ENCODE measurements around the gene SLC2A11.

SLC2A11 gene

GRCh38 chr22:23832226-23833016 is 25.3 kb upstream of the SLC2A11 start:
- H3K36me3 ChIP-seq (ENCODE audit: control insufficient read depth, insufficient read depth, low read length), result peaks cover 28% of the 10 kb centered on the region

GRCh38 chr22:23833017-23833751 is 24.5 kb upstream of the SLC2A11 start:
- WGBS, 2 experiments, result 87 to 89% methylated on average over 16 of the region's 16 CpGs

More at GRCh38 chr22:23832226-23833016, 25.3 kb upstream of the SLC2A11 start:
- WGBS, 2 experiments, result 85 to 87% methylated on average over 11 of the region's 11 CpGs
- Histone ChIP-seq H3K27ac (ENCODE audit: insufficient read depth, low read depth, low read length, poor library complexity, severe bottlenecking) (no peak overlapping the region), H3K9me3 (ENCODE audit: control insufficient read depth, low read length) (no peaks in the 10 kb centered on the region), H3K27me3 (ENCODE audit: control insufficient read depth, insufficient read depth, low read length, poor library complexity, severe bottlenecking) (no peaks in the 10 kb centered on the region), H3K4me3 (ENCODE audit: insufficient read depth, low read depth, low read length) (no peak overlapping the region), H3K4me1 (ENCODE audit: control insufficient read depth, insufficient read depth, low read length) (no peaks in the 10 kb centered on the region)

GRCh38 chr22:23833911-23834317 is 23.8 kb upstream of the SLC2A11 start:
- WGBS, 2 experiments, result 95% methylated on average over 13 of the region's 13 CpGs
- H3K4me1 ChIP-seq (ENCODE audit: control insufficient read depth, insufficient read depth, low read length), result peaks cover 4% of the 10 kb centered on the region
- H3K9me3 ChIP-seq (ENCODE audit: control insufficient read depth, low read length), result no peaks in the 10 kb centered on the region
- no peaks in the 10 kb centered on the region for H3K27me3 ChIP-seq (ENCODE audit: control insufficient read depth, insufficient read depth, low read length, poor library complexity, severe bottlenecking)
- peaks cover 23% of the 10 kb centered on the region for H3K36me3 ChIP-seq (ENCODE audit: control insufficient read depth, insufficient read depth, low read length)
- no peak overlapping the region for H3K4me3 ChIP-seq (ENCODE audit: insufficient read depth, low read depth, low read length)
- H3K27ac ChIP-seq (ENCODE audit: insufficient read depth, low read depth, low read length, poor library complexity, severe bottlenecking), result no peak overlapping the region

More at GRCh38 chr22:23833017-23833751, 24.5 kb upstream of the SLC2A11 start:
- H3K4me3 ChIP-seq (ENCODE audit: insufficient read depth, low read depth, low read length), result no peak overlapping the region
- no peak overlapping the region for H3K27ac ChIP-seq (ENCODE audit: insufficient read depth, low read depth, low read length, poor library complexity, severe bottlenecking)
- H3K27me3 ChIP-seq (ENCODE audit: control insufficient read depth, insufficient read depth, low read length, poor library complexity, severe bottlenecking), result no peaks in the 10 kb centered on the region
- peaks cover 4% of the 10 kb centered on the region for H3K4me1 ChIP-seq (ENCODE audit: control insufficient read depth, insufficient read depth, low read length)
- H3K9me3 ChIP-seq (ENCODE audit: control insufficient read depth, low read length), result no peaks in the 10 kb centered on the region
- H3K36me3 ChIP-seq (ENCODE audit: control insufficient read depth, insufficient read depth, low read length), result peaks cover 23% of the 10 kb centered on the region

DNA sequence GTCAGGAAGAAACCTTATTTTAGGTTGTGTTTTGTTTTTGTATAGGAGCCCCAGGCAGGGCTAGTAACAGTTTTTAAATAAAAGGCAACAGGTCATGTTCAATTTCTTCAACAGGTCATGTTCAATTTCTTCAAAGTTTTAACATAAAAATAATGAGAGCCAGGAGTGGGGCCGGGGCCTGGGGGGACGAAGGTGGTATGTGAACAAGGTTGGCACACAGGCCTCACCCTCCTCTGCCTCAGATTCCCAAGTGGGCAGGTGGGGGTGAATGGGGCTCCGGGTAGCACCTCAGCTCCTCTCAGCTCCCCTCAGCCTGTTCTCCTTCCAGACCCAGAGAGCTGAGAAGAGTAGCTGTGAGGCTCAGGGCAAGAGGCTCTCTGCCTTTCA is 23.3 kb upstream of the SLC2A11 start:
- peaks cover 19% of the 10 kb centered on the region for H3K36me3 ChIP-seq (ENCODE audit: control insufficient read depth, insufficient read depth, low read length)
- H3K4me3 ChIP-seq (ENCODE audit: insufficient read depth, low read depth, low read length), result no peak overlapping the region
- peaks cover 4% of the 10 kb centered on the region for H3K4me1 ChIP-seq (ENCODE audit: control insufficient read depth, insufficient read depth, low read length)
- H3K9me3 ChIP-seq (ENCODE audit: control insufficient read depth, low read length), result no peaks in the 10 kb centered on the region
- WGBS, 2 experiments, result 94 to 100% methylated on average over 3 of the region's 3 CpGs
- no peak overlapping the region for H3K27ac ChIP-seq (ENCODE audit: insufficient read depth, low read depth, low read length, poor library complexity, severe bottlenecking)
- peaks cover 2% of the 10 kb centered on the region for H3K27me3 ChIP-seq (ENCODE audit: control insufficient read depth, insufficient read depth, low read length, poor library complexity, severe bottlenecking)

DNA sequence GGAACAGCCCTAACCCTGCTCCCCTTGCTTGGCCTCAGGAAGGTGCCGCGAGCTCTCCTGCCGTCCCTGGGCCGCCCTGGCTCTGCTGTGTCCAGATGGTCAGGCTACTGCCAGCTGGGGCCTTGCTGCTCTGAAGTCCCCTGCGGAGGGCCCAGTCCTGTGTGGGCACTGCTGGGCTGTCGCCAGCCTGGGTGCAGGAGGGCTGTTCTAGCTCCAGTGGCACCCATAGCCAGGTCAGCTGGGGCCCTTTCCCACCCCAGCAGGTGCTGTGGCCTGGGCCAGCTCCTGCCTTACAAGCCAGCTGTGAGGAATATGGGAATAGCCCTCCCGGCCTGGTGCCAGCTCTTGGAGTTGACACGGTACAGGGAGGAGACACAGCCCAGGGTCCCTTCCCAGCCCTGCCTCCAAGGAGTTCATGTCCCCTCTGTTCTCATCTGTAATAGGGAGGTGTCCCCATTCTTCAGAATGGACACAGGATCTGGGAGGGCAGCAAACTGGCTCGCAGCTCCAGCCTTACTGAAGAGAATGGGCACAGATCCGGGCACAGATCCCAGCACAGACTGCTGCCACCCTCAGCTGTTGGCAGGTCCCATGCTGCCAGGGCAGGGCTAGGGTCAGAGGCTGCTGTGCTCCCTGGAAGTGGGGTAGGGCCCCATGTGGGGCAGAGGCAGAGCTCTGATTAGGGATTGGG is 22.7 kb upstream of the SLC2A11 start:
- 95% methylated on average over 10 of the region's 10 CpGs for WGBS, 2 experiments
- peaks cover 7% of the 10 kb centered on the region for H3K27me3 ChIP-seq (ENCODE audit: control insufficient read depth, insufficient read depth, low read length, poor library complexity, severe bottlenecking)
- no peak overlapping the region for H3K27ac ChIP-seq (ENCODE audit: insufficient read depth, low read depth, low read length, poor library complexity, severe bottlenecking)
- H3K4me3 ChIP-seq (ENCODE audit: insufficient read depth, low read depth, low read length), result no peak overlapping the region
- H3K36me3 ChIP-seq (ENCODE audit: control insufficient read depth, insufficient read depth, low read length), result peaks cover 19% of the 10 kb centered on the region
- H3K9me3 ChIP-seq (ENCODE audit: control insufficient read depth, low read length), result no peaks in the 10 kb centered on the region
- H3K4me1 ChIP-seq (ENCODE audit: control insufficient read depth, insufficient read depth, low read length), result peaks cover 4% of the 10 kb centered on the region

DNA sequence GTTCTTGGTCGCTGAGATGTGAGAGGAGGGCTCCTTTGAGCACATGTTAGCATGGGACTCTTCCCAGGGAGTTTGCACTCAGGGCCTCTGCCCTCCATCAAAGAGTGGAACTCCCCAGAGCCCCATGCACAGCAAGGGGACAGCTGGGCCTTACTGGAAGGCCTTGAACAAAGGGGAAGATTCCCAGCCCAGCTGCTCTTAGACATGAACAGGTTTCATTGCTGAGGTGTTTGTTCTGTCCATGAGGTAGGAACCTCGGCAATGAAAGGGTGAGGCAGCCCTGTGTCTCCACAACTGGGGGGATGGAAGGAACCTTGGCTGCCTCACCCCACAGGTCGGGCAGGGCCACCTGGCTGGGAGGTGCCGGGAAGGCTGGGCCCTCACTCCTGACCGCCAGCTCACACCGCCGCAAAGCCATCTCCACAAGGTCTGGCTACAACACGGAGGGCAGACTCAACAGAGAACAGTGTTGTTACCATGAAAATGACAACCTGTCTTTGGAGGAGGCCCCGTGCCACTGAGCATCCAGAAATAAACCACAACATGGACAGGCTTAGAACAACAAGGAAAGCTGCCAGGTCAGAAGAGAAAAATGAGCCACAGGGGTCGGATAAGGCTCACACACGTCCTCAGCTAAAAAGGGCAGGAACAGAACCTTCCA is 22.1 kb upstream of the SLC2A11 start:
- Histone ChIP-seq H3K27ac (ENCODE audit: insufficient read depth, low read depth, low read length, poor library complexity, severe bottlenecking) (no peak overlapping the region), H3K9me3 (ENCODE audit: control insufficient read depth, low read length) (no peaks in the 10 kb centered on the region), H3K36me3 (ENCODE audit: control insufficient read depth, insufficient read depth, low read length) (peaks cover 19% of the 10 kb centered on the region), H3K4me3 (ENCODE audit: insufficient read depth, low read depth, low read length) (no peak overlapping the region), H3K27me3 (ENCODE audit: control insufficient read depth, insufficient read depth, low read length, poor library complexity, severe bottlenecking) (peaks cover 11% of the 10 kb centered on the region), H3K4me1 (ENCODE audit: control insufficient read depth, insufficient read depth, low read length) (peaks cover 4% of the 10 kb centered on the region)
- WGBS, 2 experiments, result 85% methylated on average over 11 of the region's 11 CpGs

DNA sequence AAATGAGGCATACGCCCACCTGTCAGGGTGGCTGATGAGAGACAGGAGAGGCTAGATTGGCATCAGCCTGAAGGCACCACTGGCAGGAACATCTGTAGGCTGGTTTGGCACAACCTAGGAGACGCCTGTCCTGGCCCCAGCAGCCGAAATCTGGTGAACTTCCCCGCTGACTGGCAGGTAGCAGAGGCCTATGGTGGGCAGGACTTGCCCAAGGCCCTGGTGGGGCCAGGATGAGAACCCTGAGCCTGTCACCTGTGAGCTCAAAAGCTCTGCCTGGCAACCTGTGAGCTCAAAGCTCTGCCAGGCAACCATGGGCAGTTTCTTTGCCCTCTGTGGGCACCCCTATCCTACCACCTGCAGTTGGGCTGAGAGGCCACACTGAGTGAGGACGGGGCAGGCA is 21.4 kb upstream of the SLC2A11 start:
- no peak overlapping the region for H3K27ac ChIP-seq (ENCODE audit: insufficient read depth, low read depth, low read length, poor library complexity, severe bottlenecking)
- peaks cover 19% of the 10 kb centered on the region for H3K36me3 ChIP-seq (ENCODE audit: control insufficient read depth, insufficient read depth, low read length)
- peaks cover 14% of the 10 kb centered on the region for H3K27me3 ChIP-seq (ENCODE audit: control insufficient read depth, insufficient read depth, low read length, poor library complexity, severe bottlenecking)
- no peak overlapping the region for H3K4me3 ChIP-seq (ENCODE audit: insufficient read depth, low read depth, low read length)
- H3K9me3 ChIP-seq (ENCODE audit: control insufficient read depth, low read length), result no peaks in the 10 kb centered on the region
- H3K4me1 ChIP-seq (ENCODE audit: control insufficient read depth, insufficient read depth, low read length), result peaks cover 4% of the 10 kb centered on the region
- WGBS, 2 experiments, result 74 to 75% methylated on average over 5 of the region's 5 CpGs

GRCh38 chr22:23836692-23837495 is 20.8 kb upstream of the SLC2A11 start:
- 88 to 89% methylated on average over 12 of the region's 12 CpGs for WGBS, 2 experiments
- H3K9me3 ChIP-seq (ENCODE audit: control insufficient read depth, low read length), result no peaks in the 10 kb centered on the region

DNA sequence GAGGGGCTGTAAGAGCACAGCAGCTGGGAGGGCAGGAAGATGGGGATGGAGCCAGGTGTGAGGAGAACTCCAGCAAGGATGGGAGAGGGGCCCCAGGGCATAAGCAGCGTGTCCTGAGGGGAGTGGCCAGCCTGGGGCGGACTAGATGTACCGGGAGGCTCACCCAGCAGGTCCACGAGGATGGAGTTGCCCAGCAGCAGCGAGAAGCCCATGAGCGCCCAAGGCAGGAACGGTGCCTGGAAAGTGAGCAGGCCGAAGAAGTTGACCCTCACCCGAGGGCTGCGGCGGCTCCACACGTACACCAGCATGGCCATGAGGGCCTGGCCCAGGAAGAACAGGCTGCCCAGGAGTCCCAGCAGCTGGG is 20.2 kb upstream of the SLC2A11 start:
- peaks cover 14% of the 10 kb centered on the region for H3K27me3 ChIP-seq (ENCODE audit: control insufficient read depth, insufficient read depth, low read length, poor library complexity, severe bottlenecking)
- no peaks in the 10 kb centered on the region for H3K9me3 ChIP-seq (ENCODE audit: control insufficient read depth, low read length)
- H3K4me1 ChIP-seq (ENCODE audit: control insufficient read depth, insufficient read depth, low read length), result peaks cover 12% of the 10 kb centered on the region
- H3K4me3 ChIP-seq (ENCODE audit: insufficient read depth, low read depth, low read length), result no peak overlapping the region
- H3K36me3 ChIP-seq (ENCODE audit: control insufficient read depth, insufficient read depth, low read length), result peaks cover 18% of the 10 kb centered on the region
- H3K27ac ChIP-seq (ENCODE audit: insufficient read depth, low read depth, low read length, poor library complexity, severe bottlenecking), result no peak overlapping the region
- WGBS, 2 experiments, result 86% methylated on average over 12 of the region's 12 CpGs

More at GRCh38 chr22:23836692-23837495, 20.8 kb upstream of the SLC2A11 start:
- H3K36me3 ChIP-seq (ENCODE audit: control insufficient read depth, insufficient read depth, low read length), result peaks cover 19% of the 10 kb centered on the region
- H3K27ac ChIP-seq (ENCODE audit: insufficient read depth, low read depth, low read length, poor library complexity, severe bottlenecking), result no peak overlapping the region
- peaks cover 7% of the 10 kb centered on the region for H3K4me1 ChIP-seq (ENCODE audit: control insufficient read depth, insufficient read depth, low read length)
- no peak overlapping the region for H3K4me3 ChIP-seq (ENCODE audit: insufficient read depth, low read depth, low read length)
- peaks cover 14% of the 10 kb centered on the region for H3K27me3 ChIP-seq (ENCODE audit: control insufficient read depth, insufficient read depth, low read length, poor library complexity, severe bottlenecking)
